Measurements from ENCODE around the gene LDLRAD3.
A peak's percentile ranks its signal among the peaks of the same experiment; 100 is the strongest.

The LDLRAD3 gene

DNA sequence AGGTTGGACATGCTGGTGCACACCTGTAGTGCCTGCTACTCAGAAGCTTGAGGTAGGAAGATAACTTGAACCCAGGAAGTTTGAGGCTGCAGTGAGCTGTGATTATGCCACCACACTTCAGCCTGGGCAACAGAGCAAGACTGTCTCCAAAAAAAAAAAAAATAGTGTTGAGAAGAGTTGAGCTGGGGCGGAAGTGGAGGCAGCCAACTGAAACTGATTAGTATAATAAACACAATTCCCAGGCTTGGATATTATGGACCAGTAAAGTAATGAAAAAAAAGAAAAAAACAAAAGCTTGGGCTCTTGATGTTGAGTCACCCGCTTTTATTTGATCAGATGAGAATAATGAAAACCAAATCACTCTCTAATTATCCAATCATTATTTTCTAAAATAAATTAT is 21.0 kb downstream of the LDLRAD3 start:
- no peaks in the 10 kb centered on the region for H3K4me1 Mint-ChIP-seq
- H3K9me3 Mint-ChIP-seq, result no peaks in the 10 kb centered on the region
- no peaks in the 10 kb centered on the region for H3K36me3 Mint-ChIP-seq
- ATAC-seq (no peak), DNase-seq (ENCODE audit: low spot score in 2 of 2) (no peak)
- no peak overlapping the region for H3K27ac Mint-ChIP-seq
- H3K4me3 Mint-ChIP-seq, result no peak overlapping the region

DNA sequence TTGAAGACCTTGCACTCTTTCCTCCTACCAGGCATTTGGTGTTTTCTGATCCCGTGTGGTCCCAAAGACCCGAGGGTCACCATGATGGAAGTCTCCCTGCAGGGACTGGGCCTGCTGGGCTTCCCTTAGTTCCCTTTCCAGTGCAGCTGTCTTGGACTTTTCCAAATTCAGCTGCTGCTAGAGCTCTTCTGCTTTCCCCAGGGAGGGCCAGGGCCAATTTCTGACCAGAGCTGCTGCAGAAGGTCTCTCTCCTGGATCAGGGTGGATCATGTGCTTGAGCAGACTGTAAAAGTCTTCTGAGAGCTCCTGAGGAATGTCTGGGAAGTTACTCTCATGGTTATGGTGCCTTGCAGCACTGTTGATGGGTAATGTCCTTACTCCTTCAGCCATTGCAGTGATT is 23.2 kb downstream of the LDLRAD3 start:
- Mint-ChIP-seq H3K27ac (no peak overlapping the region), H3K36me3 (no peaks in the 10 kb centered on the region), H3K4me1 (no peaks in the 10 kb centered on the region), H3K9me3 (no peaks in the 10 kb centered on the region), H3K4me3 (no peak overlapping the region)
- DNase-seq (ENCODE audit: low spot score in 2 of 2) (no peak), ATAC-seq (no peak)

DNA sequence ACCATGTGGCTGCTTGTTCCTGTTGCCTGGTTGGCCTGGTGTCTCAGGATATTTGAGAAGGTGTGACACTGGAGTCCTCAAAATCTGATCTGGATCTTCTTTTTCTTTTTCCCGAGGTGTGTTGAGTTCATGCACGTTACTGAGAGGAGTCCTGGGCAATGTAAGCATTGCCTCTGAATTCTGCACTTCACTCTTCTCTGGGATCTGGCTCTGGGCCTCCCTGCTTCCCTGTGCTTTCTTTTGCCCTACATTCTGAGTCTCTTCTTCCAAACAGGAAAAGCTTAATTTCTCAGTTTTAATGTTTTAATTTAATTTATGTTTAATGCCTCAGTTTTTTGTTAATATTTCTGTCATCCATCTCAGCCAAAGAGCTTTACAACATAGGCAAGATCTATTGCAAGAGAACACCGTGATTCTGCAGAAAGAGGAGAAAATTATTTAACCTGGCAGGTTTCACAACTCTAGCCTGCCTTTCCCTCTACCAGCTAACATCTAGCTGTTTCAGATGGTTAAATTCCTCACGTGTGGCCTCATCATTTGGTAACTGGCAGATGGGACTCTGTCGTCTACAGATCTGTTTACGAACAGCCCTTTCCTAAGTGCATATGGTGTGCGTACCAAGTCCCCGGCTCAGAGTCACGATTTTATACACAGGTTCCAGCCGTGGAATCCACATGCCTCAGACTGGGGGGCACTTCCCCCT is 24.7 kb downstream of the LDLRAD3 start:
- no peak for DNase-seq (ENCODE audit: low spot score in 2 of 2)
- no peaks in the 10 kb centered on the region for H3K4me1 Mint-ChIP-seq
- H3K36me3 Mint-ChIP-seq, result no peaks in the 10 kb centered on the region
- no peak for ATAC-seq
- H3K9me3 Mint-ChIP-seq, result no peaks in the 10 kb centered on the region
- no peak overlapping the region for H3K4me3 Mint-ChIP-seq
- no peak overlapping the region for H3K27ac Mint-ChIP-seq

DNA sequence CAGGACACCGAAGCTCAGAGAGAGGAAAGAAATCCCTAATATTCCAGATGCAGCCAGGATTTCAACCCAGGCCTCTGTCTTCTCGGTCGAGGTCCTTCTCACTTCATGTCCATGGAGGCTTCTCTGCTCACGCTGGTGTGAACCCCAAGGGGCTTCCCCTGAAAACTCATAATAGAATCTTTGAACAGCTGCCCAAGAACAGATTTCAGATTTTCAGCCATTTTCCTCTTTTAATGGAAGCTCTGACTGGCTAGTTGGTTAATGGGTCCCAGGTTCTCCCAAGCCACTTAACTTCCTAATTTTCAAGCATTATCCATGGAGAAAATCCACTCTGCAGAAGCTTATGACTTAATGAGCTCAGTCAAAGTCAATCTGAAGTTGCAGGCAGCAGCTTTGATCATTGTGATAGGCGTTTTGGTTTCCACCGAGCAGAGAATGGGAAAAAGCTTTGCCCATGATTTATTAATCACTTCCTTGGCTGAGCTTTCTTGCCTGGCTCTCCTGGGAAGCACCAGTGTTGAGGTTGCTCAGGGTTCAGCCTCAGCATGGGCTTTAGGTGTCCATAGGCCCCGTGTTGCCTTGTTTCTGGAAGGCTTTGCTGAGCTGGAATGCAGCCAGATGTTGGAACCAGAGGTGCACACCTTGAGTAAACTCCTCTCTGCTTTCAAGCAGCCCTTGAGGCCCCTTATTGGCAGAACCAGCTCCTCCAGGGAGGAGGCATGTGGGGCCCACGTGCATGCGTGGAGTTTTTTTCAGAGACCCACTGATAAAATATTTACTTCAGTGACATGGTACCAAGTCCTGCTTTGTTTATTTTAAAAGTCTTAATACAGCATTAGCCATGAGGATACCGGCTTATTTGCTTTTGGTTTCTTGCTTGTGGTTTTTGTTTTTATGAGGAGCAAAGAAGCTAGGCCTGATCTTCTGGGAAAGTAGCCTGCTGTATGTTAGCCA is 25.5 kb downstream of the LDLRAD3 start:
- H3K4me3 Mint-ChIP-seq, result no peak overlapping the region
- no peak overlapping the region for H3K27ac Mint-ChIP-seq
- H3K36me3 Mint-ChIP-seq, result no peaks in the 10 kb centered on the region
- ATAC-seq (no peak), DNase-seq (ENCODE audit: low spot score in 2 of 2) (no peak)
- H3K4me1 Mint-ChIP-seq, result no peaks in the 10 kb centered on the region
- no peaks in the 10 kb centered on the region for H3K9me3 Mint-ChIP-seq

DNA sequence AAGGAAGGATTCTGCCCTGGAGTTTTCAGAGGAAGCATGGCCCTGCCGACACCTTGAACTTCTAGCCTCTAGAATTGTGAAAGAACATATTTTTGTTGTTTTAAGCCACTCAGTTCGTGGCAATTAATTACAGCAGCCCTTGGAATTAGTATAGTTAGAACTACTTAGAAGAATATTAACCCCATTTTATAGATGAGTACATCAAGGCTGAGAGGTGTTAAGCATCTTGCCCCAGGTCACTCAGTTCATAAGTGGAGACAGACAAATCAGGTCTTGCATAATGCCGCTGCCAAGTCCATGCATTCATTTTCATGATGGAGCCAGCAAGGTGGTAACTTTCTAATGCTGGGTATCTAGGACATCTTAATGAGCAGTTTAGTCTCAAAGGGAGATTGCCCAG is 26.6 kb downstream of the LDLRAD3 start:
- H3K27ac Mint-ChIP-seq, result no peak overlapping the region
- no peaks in the 10 kb centered on the region for H3K4me1 Mint-ChIP-seq
- H3K4me3 Mint-ChIP-seq, result no peak overlapping the region
- no peaks in the 10 kb centered on the region for H3K9me3 Mint-ChIP-seq
- DNase-seq (ENCODE audit: low spot score in 2 of 2) (no peak), ATAC-seq (no peak)
- no peaks in the 10 kb centered on the region for H3K36me3 Mint-ChIP-seq

DNA sequence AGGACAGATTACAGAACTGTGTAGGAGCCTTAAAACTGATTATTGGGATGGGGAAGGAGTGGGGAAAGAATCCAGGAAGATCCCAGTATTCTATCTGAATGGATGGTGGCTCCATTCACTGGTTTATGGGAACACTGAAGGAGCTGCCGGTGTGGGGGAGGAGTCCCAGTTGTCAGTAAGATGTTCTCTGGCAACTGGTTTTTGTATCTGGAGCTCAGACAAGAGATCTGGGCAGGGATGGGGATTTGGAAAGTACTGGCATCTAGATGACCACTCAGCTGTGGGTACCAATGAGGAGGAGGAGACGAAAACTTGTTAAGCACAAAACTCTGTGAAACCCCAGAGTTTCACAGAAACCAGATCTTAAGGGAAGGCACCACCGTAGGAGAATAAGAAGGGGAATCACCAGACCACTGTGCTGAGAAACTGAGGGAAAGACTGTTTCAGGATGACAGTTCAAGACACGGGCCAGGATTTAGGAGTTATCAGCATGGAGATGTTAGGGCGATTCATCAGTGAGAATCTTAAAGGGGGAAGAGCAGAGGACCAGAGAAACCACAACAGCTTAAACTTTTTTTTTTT is 28.1 kb downstream of the LDLRAD3 start:
- H3K36me3 Mint-ChIP-seq, result no peaks in the 10 kb centered on the region
- no peak for ATAC-seq
- no peak for DNase-seq (ENCODE audit: low spot score in 2 of 2)
- H3K4me1 Mint-ChIP-seq, result no peaks in the 10 kb centered on the region
- no peaks in the 10 kb centered on the region for H3K9me3 Mint-ChIP-seq
- H3K4me3 Mint-ChIP-seq, result no peak overlapping the region
- no peak overlapping the region for H3K27ac Mint-ChIP-seq

DNA sequence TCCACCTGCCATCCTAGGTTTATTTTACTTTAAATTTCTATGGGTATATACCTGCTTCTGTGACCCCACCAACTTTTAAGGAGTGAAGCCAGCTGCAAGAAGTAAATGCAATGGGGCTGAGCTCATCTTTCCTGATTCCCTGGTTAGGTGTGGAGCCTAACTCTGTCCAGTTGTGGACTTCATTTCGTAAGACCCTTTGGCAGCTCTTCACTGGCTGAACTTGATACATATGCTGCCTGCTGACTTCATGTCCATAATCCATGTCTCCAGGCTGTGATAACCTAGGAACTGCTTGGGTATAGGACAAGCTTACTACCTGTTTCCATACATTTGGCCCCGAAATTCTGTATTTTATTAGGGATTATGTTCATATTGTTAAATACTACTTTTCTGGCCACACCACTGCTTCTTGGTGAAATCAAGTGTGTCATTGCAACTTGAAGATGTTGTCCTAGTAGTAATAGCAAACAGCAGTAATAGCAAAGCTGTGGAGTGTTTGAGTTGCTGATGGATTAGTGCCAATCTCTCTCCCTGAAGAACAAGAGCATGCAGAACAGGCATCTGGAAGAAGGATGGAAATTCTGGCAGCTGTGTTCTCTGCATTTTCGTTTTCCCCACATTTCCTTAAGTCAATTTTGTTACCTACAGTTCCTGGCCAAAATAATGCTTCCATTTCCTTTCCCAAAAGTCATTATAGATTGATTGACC is 31.2 kb downstream of the LDLRAD3 start:
- ATAC-seq (no peak), DNase-seq (ENCODE audit: low spot score in 2 of 2) (no peak)
- Mint-ChIP-seq H3K9me3 (no peaks in the 10 kb centered on the region), H3K4me1 (no peaks in the 10 kb centered on the region), H3K36me3 (no peaks in the 10 kb centered on the region), H3K4me3 (no peak overlapping the region), H3K27ac (no peak overlapping the region)

DNA sequence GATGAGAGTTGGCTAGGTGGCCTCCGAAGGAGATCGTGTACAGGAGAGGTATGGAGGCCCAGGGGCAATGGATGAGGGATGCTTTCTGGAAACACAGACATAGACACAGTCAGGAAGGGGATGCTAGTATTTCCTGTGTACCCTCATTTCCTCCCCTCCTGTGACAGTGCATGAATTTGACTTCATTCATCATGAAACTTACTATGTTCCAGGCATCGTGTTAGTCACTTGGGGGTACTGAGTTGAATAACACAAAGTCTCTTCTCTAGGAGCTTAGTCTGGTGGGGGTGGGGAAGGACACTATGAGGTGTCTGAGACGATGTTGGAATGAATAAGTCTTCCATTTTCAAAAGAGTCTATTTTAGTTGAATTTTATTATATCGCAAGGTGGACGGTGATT is 32.6 kb downstream of the LDLRAD3 start:
- H3K36me3 Mint-ChIP-seq, result no peaks in the 10 kb centered on the region
- H3K4me3 Mint-ChIP-seq, result no peak overlapping the region
- H3K9me3 Mint-ChIP-seq, result no peaks in the 10 kb centered on the region
- ATAC-seq (peak; percentile 34), DNase-seq (ENCODE audit: low spot score in 2 of 2) (no peak)
- no peaks in the 10 kb centered on the region for H3K4me1 Mint-ChIP-seq
- H3K27ac Mint-ChIP-seq, result no peak overlapping the region

DNA sequence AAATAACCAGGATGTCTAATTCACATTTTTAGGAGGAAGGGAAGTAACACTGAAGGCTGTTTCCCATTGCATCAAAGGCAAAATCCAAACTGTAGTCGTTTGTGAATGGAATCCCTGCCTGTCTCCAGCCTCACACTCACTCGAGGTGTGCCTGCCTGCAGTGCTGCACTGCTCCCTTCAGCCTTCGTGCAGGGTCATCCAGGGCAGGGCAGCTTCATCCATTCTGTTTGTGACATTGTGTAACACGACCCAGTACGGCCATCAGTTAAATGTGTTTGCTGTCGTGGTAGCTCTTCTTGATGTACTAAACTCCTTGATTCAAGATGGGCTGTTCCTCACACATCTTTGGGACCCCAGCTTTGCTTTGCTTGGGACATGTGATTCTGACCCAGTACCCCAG is 34.3 kb downstream of the LDLRAD3 start:
- Mint-ChIP-seq H3K9me3 (no peaks in the 10 kb centered on the region), H3K4me3 (no peak overlapping the region), H3K27ac (no peak overlapping the region), H3K4me1 (no peaks in the 10 kb centered on the region), H3K36me3 (no peaks in the 10 kb centered on the region)
- ATAC-seq (no peak), DNase-seq (ENCODE audit: low spot score in 2 of 2) (no peak)

DNA sequence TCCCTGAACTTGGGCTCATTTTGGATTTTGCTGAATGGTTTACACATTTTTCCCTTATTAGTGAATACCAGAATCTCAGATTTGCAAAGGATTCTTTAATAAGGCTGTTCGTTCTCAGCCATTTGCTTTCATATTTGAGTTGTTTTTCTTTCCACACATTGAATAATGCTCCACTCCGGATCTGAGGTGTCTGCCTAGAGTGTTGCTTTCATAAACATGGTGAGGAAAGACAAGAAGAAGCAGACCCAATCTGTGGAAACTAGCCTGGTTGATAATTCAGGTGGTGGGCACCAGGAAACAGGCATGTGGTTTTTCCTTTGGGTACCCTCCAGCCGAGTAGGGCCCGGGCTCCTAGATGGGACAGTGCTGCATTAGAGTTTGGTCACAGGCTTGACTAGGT is 35.0 kb downstream of the LDLRAD3 start:
- ATAC-seq (no peak), DNase-seq (ENCODE audit: low spot score in 2 of 2) (no peak)
- H3K4me1 Mint-ChIP-seq, result no peaks in the 10 kb centered on the region
- H3K4me3 Mint-ChIP-seq, result no peak overlapping the region
- no peaks in the 10 kb centered on the region for H3K36me3 Mint-ChIP-seq
- no peaks in the 10 kb centered on the region for H3K9me3 Mint-ChIP-seq
- no peak overlapping the region for H3K27ac Mint-ChIP-seq

DNA sequence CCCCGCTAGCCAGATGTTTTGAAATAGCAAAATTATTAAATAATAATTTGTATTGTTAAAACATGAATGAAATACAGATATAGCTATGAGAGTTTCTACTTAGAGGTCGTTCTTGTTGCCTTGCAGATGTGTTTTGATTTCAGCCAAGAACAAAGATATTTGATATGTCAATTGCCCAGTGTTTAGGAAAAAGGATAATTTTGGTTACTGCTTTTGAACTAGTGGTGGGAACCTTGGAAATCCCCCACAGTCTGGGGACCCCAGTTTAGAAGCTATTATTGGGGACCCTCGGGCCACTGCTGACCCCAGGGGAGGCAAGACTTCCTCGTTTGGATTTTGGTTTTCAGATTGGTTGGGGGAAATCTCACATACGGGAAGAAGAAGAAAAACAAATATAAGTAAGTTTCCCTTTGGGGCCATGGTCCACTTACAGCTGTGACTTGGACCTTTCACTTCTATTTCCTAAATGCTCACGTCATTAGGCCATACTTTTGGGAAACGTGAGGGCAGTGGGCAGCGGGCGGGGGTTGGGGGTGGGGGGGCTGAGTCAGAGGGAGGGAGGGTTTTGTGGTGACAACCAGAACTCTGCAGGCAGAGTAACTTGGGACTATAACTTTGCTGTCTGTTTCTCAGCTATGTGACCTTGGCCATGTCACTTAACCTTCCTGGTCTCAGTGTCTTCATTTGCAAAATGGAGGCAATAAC is 37.0 kb downstream of the LDLRAD3 start:
- H3K27ac Mint-ChIP-seq, result no peak overlapping the region
- no peaks in the 10 kb centered on the region for H3K4me1 Mint-ChIP-seq
- H3K4me3 Mint-ChIP-seq, result no peak overlapping the region
- H3K9me3 Mint-ChIP-seq, result no peaks in the 10 kb centered on the region
- no peaks in the 10 kb centered on the region for H3K36me3 Mint-ChIP-seq
- no peak for ATAC-seq
- no peak for DNase-seq (ENCODE audit: low spot score in 2 of 2)

DNA sequence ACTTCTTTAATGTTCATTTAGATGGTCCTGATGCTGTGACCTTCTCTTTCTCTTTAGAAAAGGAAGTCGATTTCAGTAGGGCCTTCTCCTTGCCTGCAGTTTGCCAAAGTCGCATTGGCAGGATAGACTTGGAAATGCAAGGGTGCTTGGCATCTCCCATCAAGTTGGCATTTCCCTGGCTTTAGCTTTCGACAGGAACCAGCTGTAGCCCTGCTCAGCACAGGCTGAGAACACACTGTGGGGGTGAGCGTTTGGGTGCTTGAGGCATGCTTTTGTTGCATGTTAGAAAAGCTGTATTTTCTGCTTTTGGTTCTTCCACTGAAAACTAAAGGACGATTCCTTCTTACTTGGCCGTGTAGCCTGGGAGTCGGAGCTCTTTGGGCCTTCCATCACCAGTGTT is 37.7 kb downstream of the LDLRAD3 start:
- Mint-ChIP-seq H3K9me3 (no peaks in the 10 kb centered on the region), H3K36me3 (no peaks in the 10 kb centered on the region)
- ATAC-seq, result no peak

DNA sequence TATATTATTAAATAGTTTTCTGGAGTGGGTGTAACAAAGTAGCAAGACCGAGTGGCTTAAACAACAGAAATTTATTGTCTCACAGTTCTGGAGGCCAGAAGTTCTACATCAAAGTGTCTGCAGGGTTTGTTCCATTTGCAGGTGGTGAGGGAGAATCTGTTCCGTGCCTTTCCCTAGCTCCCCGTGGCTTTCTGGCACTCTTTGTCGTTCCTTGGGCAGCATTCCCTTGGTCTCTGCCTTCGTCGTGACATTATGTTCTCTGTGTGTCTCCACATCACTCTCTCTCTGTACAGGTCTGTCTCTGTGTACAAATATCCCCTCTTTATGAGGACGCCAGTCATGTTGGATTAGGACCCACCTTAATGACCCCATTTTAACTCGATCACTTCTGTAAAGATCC is 38.2 kb downstream of the LDLRAD3 start:
- no peak overlapping the region for H3K4me3 Mint-ChIP-seq
- H3K4me1 Mint-ChIP-seq, result no peaks in the 10 kb centered on the region
- no peak for ATAC-seq
- no peaks in the 10 kb centered on the region for H3K9me3 Mint-ChIP-seq
- DNase-seq (ENCODE audit: low spot score in 2 of 2), result no peak
- no peaks in the 10 kb centered on the region for H3K36me3 Mint-ChIP-seq
- no peak overlapping the region for H3K27ac Mint-ChIP-seq

More for the DNA sequence above, 37.7 kb downstream of the LDLRAD3 start:
- H3K4me3 Mint-ChIP-seq, result no peak overlapping the region
- H3K4me1 Mint-ChIP-seq, result no peaks in the 10 kb centered on the region
- no peak for DNase-seq (ENCODE audit: low spot score in 2 of 2)
- H3K27ac Mint-ChIP-seq, result no peak overlapping the region

DNA sequence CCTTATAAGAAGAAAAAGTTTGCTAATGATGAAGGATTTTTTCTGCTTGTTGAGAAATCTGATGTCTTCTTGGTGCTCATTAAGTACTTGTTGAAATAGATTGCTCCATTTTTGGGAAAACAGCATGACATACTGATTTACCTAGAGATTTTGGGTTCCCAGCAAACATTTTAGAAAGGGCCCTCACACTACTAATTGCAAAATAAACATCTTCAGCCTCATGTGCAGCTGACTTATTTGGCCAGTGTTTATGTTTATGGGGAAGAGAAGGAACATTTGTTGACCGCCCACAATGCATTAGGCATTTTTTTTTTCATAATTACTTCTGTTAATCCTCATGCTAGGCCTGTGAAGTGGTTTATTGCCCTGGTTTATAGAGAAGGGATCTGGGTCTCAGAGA is 40.1 kb downstream of the LDLRAD3 start:
- no peaks in the 10 kb centered on the region for H3K36me3 Mint-ChIP-seq
- H3K27ac Mint-ChIP-seq, result no peak overlapping the region
- DNase-seq (ENCODE audit: low spot score in 2 of 2) (no peak), ATAC-seq (no peak)
- H3K4me1 Mint-ChIP-seq, result no peaks in the 10 kb centered on the region
- H3K9me3 Mint-ChIP-seq, result no peaks in the 10 kb centered on the region
- H3K4me3 Mint-ChIP-seq, result no peak overlapping the region

DNA sequence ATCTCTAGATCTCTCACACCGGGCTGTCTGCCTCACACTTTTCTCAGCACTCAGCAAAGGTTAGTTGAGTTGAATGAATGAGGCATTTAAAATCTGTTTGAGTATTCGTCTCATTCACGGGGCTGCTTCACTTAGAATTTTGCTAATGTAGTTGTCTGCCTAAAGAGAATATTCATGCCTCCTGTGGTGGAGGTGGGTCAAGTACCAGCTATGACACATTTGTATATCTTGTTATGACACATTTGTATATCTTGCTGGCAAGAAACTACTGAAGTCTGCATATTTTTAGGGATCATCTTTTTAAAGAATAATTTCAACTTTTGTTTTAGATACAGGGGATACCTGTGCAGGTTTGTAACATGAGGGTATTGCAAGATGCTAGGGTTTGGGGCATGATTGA is 43.1 kb downstream of the LDLRAD3 start:
- H3K9me3 Mint-ChIP-seq, result no peaks in the 10 kb centered on the region
- H3K4me1 Mint-ChIP-seq, result no peaks in the 10 kb centered on the region
- DNase-seq (ENCODE audit: low spot score in 2 of 2), result no peak
- H3K27ac Mint-ChIP-seq, result no peak overlapping the region
- H3K36me3 Mint-ChIP-seq, result no peaks in the 10 kb centered on the region
- no peak for ATAC-seq
- no peak overlapping the region for H3K4me3 Mint-ChIP-seq

All from stimulated activated effector memory CD8-positive, alpha-beta T cell treated with anti-CD3 and anti-CD28 coated beads, Interleukin-12 subunit alpha, Interleukin-12 subunit beta, amount 100 ng/mL, for 72 hours (primary cell).